ENCODE results near the gene MCUR1.
"Not testable (repeated sequence)": the region's sequence is repeated elsewhere in the genome, so short reads cannot be mapped to it uniquely, and the experiment has no call there.

MCUR1 gene

DNA sequence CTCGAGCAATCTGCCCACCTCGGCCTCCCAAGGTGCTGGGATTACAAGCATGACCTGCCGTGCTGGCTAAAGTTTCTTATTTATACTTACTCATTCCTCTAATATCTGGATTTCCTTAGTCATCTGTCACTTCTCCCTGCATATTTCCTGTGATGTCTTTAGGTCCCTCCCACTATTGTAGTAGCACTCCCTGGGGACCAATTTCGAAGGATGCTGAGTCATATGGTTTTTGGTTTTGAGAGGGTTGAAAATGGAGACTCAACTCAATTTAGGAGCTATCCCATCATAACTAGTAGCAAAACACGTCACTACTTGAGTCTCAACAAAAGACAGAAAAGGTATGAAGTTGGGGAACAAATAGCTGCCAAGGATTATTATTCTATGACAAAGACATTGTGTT, 20.2 kb downstream of the MCUR1 start:
- TF ChIP-seq, protein P1, sequence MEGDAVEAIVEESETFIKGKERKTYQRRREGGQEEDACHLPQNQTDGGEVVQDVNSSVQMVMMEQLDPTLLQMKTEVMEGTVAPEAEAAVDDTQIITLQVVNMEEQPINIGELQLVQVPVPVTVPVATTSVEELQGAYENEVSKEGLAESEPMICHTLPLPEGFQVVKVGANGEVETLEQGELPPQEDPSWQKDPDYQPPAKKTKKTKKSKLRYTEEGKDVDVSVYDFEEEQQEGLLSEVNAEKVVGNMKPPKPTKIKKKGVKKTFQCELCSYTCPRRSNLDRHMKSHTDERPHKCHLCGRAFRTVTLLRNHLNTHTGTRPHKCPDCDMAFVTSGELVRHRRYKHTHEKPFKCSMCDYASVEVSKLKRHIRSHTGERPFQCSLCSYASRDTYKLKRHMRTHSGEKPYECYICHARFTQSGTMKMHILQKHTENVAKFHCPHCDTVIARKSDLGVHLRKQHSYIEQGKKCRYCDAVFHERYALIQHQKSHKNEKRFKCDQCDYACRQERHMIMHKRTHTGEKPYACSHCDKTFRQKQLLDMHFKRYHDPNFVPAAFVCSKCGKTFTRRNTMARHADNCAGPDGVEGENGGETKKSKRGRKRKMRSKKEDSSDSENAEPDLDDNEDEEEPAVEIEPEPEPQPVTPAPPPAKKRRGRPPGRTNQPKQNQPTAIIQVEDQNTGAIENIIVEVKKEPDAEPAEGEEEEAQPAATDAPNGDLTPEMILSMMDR (conservative IDR thresholded peaks at IDR 0.05; ENCODE audit: low read depth, low read length) = no peak
- no peak overlapping the region for H3K4me3 ChIP-seq (ENCODE audit: low read length)
- DNase-seq (ENCODE audit: low read depth) = peak; percentile 9

DNA sequence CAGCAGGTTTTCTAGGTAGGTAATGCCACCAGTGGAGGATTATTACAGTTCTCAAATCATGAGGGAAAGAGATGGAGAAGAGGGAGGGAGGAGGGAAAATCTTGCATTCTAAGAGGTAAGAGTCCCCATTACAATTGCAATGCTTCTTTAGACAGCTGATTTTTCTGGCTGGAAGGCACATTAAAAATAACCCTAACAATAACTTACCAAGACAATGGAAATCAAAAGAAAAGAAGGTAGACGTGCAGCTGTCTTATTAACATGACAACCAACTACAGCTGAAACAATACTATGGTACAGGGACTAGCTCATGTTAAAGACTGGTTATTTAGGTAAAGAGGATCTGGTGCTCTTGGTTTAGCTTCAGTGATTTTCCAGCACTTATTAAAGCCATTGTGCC, 24.6 kb downstream of the MCUR1 start:
- DNase-seq (ENCODE audit: low read depth) = no peak
- no peak overlapping the region for H3K4me3 ChIP-seq (ENCODE audit: low read length)
- TF ChIP-seq, protein P1 (conservative IDR thresholded peaks at IDR 0.05; ENCODE audit: low read depth, low read length) = no peak

- no peak for DNase-seq (ENCODE audit: low read depth)
- no peak overlapping the region for H3K4me3 ChIP-seq (ENCODE audit: low read length)
- TF ChIP-seq, protein P1 (conservative IDR thresholded peaks at IDR 0.05; ENCODE audit: low read depth, low read length) = no peak
Observed at GRCh38 chr6:13788820-13789219, 25.5 kb downstream of the MCUR1 start.

DNA sequence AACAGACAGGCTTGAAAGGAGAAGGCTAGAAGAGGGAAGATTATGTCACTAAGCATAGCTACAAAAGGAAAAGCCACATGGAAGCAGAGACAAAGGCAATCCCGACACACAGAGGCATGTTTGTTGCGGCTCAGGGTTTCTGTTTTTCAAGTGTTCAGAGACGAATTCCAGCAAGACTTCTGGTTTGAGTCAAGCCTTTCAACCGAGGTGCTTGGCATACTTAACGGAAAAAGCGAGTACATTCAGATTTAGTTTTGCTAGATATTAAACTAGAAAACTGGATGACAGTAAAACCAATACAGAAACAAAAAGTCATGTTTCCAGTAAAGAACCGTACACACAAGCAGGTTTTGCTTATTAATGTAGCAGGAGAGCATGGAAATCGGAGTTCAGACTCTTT, 27.2 kb downstream of the MCUR1 start:
- TF ChIP-seq, protein P1 (conservative IDR thresholded peaks at IDR 0.05; ENCODE audit: low read depth, low read length) = no peak
- H3K4me3 ChIP-seq (ENCODE audit: low read length) = peak overlapping the region; percentile 18
- no peak for DNase-seq (ENCODE audit: low read depth)

DNA sequence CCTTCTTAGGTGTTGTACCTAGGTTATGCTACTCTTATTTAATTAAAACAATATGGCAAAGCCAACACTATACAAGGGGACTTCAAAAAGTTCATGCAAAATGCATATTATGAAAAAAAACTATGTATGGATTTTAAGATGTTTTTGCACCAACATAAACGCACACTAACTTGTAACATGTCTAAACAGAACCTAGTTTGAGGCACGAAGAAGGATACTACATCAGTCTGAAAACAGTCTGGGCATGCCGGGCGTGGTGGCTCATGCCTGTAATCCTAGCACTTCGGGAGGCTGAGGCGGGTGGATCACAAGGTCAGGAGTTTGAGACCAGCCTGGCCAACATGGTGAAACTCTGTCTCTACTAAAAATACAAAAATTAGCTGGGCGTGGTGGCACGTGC, 34.2 kb downstream of the MCUR1 start:
- H3K4me3 ChIP-seq (ENCODE audit: low read length); DNase-seq (ENCODE audit: low read depth): not testable (repeated sequence)

DNA sequence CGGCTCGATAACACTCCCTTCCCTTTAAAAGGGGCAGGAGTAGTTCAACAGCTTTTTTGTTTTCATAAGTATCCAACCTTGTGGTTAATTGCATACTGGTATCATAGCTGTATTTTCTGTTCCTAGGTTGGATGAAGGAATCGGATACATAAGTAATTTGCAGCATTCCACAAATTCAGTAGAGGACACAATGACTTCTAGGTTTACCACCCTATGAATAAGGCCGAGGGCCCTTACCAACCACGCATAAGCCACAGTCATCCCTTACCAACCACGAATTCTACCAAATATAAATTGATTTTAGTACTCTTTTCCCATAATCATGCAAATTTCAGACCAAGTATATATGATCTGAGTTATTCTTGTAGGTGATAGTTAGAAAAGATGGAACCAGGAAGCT, 36.3 kb downstream of the MCUR1 start:
- TF ChIP-seq, protein P1 (conservative IDR thresholded peaks at IDR 0.05; ENCODE audit: low read depth, low read length) = no peak
- DNase-seq (ENCODE audit: low read depth) = no peak
- no peak overlapping the region for H3K4me3 ChIP-seq (ENCODE audit: low read length)

DNA sequence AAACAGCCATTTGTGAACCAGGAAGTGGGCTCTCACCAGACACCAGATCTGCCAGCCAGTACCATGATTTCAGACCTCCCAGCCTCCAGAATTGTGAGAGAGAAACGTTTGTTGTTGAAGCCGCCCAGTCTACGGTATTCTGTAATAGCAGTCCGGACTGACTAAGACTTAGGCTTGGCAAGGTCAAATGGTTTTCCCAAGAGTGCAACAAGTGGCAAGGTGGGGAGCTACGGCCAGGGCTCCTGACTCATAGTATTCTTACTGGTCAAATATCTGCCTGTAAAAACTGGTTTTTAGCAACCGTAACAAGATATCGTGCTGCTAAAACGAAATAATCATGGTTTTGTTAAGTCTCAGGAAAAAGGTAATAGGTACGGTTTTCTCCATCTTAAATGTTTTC, 37.8 kb downstream of the MCUR1 start:
- no peak overlapping the region for H3K4me3 ChIP-seq (ENCODE audit: low read length)
- DNase-seq (ENCODE audit: low read depth) = no peak
- TF ChIP-seq, protein P1 (conservative IDR thresholded peaks at IDR 0.05; ENCODE audit: low read depth, low read length) = no peak

- DNase-seq (ENCODE audit: low read depth); H3K4me3 ChIP-seq (ENCODE audit: low read length): not testable (repeated sequence)
Observed at GRCh38 chr6:13775466-13775865, 38.9 kb downstream of the MCUR1 start.

DNA sequence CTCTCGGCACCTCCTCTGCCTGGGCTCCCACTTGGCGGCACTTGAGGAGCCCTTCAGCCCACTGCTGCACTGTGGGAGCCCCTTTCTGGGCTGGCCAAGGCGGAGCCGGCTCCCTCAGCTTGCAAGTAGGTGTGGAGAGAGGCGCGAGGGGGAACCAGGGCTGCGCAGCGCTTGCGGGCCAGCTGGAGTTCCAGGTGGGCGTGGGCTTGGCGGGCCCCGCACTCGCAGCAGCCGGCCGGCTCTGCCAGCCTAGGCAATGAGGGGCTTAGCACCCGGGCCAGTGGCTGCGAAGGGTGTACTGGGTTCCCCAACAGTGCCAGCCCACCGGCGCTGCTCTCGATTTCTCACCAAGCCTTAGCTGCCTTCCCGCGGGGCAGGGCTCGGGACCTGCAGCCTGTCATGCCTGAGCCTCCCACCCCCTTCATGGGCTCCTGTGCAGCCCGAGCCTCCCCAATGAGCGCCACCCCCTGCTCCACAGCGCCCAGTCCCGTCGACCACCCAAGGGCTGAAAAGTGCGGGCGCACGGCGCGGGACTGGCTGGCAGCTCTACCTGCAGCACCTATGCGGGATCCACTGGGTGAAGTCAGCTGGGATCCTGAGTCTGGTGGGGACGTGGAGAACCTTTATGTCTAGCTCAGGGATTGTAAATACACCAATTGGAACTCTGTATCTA, 41.9 kb downstream of the MCUR1 start:
- not testable (repeated sequence) for DNase-seq (ENCODE audit: low read depth); H3K4me3 ChIP-seq (ENCODE audit: low read length)

All from retinal pigment epithelial cell (primary cell).